GM12873 (cell line): ENCODE results near the gene TENM3.

Experiments
- TF ChIP-seq, protein P1 (sequence below): IDR thresholded peaks from 2 replicates; pipeline ENCODE4 v1.5.1; 2012; ENCODE audit warnings: low read depth, mild to moderate bottlenecking, moderate library complexity, low read length, control low read depth; ENCODE audit not compliant: insufficient read depth; ENCODE audit errors: missing control alignments

The TENM3 gene

DNA sequence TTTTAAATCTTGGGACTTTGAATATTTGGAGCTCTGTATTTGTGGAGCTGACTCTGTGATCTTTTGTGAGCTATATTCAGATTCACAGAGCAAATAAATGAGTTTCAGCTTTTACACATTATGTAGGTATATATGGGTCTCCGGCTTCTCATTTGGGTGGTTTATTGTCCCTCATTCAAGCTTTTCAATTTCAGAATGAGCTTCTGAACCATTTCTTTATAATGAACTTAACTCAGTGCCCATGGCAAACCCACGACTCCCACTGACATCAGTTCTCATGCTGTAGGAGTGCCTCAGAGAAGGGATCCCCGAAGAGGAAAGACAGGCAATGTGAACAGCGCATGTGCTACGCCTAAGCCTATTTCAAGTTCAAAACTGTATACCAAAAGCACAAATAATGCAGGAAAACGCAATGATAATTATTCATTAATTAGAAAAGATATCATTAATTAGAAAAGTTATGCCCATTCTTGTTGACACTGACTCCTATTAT lies 517.4 kb downstream of the TENM3 start:
- TF ChIP-seq, protein P1, sequence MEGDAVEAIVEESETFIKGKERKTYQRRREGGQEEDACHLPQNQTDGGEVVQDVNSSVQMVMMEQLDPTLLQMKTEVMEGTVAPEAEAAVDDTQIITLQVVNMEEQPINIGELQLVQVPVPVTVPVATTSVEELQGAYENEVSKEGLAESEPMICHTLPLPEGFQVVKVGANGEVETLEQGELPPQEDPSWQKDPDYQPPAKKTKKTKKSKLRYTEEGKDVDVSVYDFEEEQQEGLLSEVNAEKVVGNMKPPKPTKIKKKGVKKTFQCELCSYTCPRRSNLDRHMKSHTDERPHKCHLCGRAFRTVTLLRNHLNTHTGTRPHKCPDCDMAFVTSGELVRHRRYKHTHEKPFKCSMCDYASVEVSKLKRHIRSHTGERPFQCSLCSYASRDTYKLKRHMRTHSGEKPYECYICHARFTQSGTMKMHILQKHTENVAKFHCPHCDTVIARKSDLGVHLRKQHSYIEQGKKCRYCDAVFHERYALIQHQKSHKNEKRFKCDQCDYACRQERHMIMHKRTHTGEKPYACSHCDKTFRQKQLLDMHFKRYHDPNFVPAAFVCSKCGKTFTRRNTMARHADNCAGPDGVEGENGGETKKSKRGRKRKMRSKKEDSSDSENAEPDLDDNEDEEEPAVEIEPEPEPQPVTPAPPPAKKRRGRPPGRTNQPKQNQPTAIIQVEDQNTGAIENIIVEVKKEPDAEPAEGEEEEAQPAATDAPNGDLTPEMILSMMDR = no peak

DNA sequence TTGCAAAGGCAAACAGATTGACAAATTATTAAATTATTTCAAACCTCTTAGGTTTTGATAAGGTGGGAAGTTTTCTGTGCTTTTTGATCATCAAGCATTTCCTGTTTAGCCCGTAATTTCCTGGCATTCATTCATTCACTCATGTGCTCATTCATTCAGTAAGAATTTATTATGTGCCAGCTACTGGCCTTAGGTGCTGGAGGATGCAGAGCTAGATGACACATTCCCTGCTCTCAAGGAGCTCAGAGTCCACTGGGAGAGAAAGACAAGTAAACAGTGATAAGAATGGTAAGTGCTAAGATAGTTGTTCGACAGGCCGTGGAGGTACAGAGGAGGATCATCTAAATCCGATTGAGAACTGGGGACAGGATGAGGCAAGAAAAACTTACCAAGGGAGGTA lies 520.9 kb downstream of the TENM3 start:
- TF ChIP-seq, protein P1 = no peak

DNA sequence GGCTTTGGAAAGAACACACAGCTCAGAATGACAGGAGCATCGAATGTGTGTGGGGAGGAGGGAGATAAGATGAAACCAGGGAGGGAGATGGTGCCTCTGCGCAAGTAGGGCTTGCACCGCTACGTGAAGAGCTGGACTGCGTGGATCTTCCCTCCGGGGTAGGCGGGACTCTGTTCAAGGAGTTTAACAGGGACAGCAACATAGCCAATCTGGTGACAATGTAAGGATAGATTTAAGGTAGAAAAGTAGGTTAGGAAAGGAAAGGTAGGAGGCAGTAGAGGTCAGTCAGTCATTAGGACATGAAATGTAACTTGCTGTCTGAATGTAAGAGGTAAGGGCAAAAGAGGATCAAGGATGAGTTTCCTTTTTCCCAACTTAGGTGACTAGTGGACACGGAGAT lies 521.4 kb downstream of the TENM3 start:
- TF ChIP-seq, protein P1 = no peak

DNA sequence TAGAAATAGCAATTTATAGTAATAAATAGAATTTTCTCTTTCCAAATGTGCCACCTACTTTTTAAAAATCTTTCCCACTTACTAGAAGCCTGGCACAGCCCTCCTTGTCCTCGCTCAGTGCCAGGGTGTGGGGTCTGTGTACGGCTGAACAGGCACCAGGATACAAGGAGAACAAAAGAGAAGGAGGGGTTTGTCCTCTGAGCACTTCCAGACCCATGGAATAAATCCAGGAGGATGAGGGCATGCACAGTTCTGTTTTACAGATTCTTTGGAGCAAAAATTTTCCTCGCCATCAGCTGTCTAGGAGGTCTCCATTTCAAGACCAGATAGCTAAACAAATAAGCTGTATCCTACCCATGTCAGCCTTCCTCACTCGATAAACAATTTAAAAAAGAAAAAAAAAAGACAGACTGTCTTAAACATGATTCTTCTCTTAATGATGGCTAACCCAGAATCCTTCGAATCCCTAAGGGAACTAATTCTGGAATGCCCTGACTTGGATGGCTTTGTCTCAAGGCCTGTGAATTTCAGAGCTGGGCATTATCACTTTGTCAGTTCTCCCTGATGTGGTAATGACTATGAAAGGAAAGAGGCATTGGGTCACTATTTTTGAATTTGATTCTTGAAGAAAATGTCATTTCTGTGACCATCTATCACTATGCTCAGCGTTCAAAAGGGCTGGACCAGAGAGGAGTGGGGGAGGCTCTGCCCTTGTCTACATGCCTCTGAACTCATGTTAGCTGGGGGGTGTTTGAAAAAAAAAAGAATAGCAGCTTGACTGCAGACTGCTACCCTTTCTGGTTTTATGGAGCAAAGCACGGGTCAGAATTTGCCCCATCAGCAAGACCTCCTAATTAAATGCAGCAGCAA lies 523.0 kb downstream of the TENM3 start:
- TF ChIP-seq, protein P1 = no peak

DNA sequence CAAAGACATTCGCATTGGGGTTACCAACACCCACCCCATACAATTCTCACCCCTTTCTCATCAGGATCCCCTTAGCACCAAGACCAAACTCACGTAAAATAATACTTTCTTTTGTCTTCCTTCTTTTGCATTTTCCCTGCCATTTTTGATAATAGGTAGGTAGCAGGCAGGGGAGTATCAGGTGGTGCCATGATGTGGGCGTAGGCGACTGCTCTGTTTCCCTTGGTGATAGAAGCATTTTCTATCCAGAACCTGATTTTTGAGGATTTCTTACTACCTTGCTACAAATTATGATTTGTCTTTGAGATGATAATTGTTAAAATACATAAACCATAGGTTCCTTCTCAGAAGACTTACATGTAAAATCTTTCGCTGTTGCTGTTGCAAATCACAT lies 523.7 kb downstream of the TENM3 start:
- TF ChIP-seq, protein P1 = no peak

DNA sequence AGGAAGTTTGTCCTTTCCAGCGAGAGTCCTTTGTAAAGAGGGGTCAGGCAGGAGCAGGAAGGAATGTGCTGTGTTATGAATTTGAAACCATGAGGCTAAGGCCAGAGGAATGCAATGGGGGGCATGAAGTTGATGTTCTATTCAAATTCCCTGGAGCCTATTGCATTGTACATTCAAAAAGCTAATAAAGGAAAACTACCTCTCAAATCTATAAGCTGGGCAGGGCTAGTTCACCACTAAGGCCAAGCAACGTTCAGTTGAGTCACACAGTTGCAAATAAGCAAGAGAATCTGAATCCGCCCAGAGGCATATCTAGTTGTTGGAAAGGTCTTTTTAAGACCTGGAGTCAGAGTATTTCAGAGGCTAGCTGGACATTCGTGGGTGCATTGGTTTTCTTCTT lies 525.6 kb downstream of the TENM3 start:
- TF ChIP-seq, protein P1 = no peak

DNA sequence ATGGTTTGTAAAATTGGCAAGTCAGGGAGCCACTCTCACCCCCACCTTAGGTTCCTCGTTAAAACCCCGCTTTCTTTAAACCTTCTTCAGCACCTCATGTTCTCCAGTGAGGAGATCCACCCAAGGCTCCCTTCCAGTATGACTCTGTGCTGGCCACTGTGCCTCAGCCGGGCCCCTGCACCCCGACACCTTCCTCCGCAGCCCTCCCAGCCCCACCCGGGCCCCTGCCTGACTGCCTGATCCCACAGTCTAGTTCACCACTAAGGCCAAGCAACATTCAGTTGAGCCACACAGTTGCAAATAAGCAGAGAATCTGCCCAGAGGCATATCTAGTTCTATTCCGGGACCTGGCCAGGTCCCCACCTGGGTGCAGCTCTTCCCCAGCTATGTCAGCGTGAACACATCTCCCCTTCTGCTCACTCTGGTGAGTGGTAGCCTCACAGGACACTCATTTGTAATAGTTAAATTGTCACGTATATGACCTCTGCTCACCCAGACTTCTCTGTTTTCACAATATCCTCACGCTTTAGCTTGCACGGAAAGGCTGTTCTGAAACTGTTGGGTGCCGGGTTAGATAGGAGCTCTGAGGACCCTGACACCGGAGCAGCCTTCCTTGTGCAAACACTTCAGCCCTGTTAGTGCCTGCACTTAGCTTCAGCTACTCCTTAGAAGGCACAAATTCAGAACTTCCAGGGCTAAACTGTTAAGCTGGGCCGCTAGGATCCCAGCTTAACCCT lies 527.2 kb downstream of the TENM3 start:
- TF ChIP-seq, protein P1 = no peak
